Measurements from ENCODE around the gene RP2. TPM values are rescaled to one million over a fixed set of nuclear protein-coding genes. Genes with fewer than 3 reads are reported as not detected.

Gene RP2
- total RNA-seq (ENCODE audit: low replicate concordance) = 17.2 and 25.0 TPM in 2 replicates

GRCh38 chrX:46836701-46837557 is at the start of gene RP2:
Gene RP2, plus strand, starts transcription at chrX:46837043. Its CDS starts 58 bp downstream, at chrX:46837101.
- Histone ChIP-seq H3K4me2 (peak within 1 kb of the TSS; percentile 71), H4K20me1 (ENCODE audit: low read depth) (no peaks in the 10 kb centered on the region), H3K9me3 (ENCODE audit: low read depth) (no peaks in the 10 kb centered on the region), H3K9ac (peak within 1 kb of the TSS; percentile 55), H3F3A (ENCODE audit: low read depth) (peaks cover 9% of the 10 kb centered on the region), H3K27ac (peak within 1 kb of the TSS; percentile 68), H3K79me2 (ENCODE audit: low read depth) (peaks cover 41% of the 10 kb centered on the region), H3K4me3 (peak within 1 kb of the TSS; percentile 68), H2AFZ (replicated peaks) (peak within 1 kb of the TSS; percentile 30), H3K4me1 (peaks cover 5% of the 10 kb centered on the region), H3K27me3 (no peaks in the 10 kb centered on the region), H3K36me3 (no peaks in the 10 kb centered on the region)
- Mint-ChIP-seq H3K27me3 (ENCODE audit: insufficient read depth, low read depth) (no peaks in the 10 kb centered on the region), H3K9me3 (peaks cover 5% of the 10 kb centered on the region), H3K36me3 (no peaks in the 10 kb centered on the region), H3K27ac (peak within 1 kb of the TSS; percentile 76), H3K4me3 (peak within 1 kb of the TSS; percentile 97), H3K4me1 (peaks cover 3% of the 10 kb centered on the region)
- DNase-seq (ENCODE audit: low spot score) = peak; percentile 95
- no peak for TF ChIP-seq EZH2 (IDR thresholded peaks at IDR 0.05)
- TF ChIP-seq EZH2phosphoT487 (IDR thresholded peaks at IDR 0.05) = no peak
- no peak for TF ChIP-seq CTCF (IDR thresholded peaks at IDR 0.05)

- Histone ChIP-seq H3K4me1 (no peaks in the 10 kb centered on the region), H3K27me3 (no peaks in the 10 kb centered on the region), H3K9me3 (ENCODE audit: low read depth) (no peaks in the 10 kb centered on the region), H3K9ac (no peak overlapping the region), H3K36me3 (no peaks in the 10 kb centered on the region), H3K4me3 (no peak overlapping the region), H3K79me2 (ENCODE audit: low read depth) (no peaks in the 10 kb centered on the region), H4K20me1 (ENCODE audit: low read depth) (no peaks in the 10 kb centered on the region), H3F3A (ENCODE audit: low read depth) (peaks cover 5% of the 10 kb centered on the region), H2AFZ (replicated peaks) (no peak overlapping the region), H3K4me2 (no peak overlapping the region), H3K27ac (peak overlapping the region; percentile 27)
- Mint-ChIP-seq H3K36me3 (no peaks in the 10 kb centered on the region), H3K4me3 (no peak overlapping the region), H3K4me1 (peaks cover 3% of the 10 kb centered on the region), H3K9me3 (peaks cover 12% of the 10 kb centered on the region), H3K27me3 (ENCODE audit: insufficient read depth, low read depth) (no peaks in the 10 kb centered on the region), H3K27ac (no peak overlapping the region)
- peak; percentile 59 for DNase-seq (ENCODE audit: low spot score)
- TF ChIP-seq EZH2 (IDR thresholded peaks at IDR 0.05) = no peak
- TF ChIP-seq EZH2phosphoT487 (IDR thresholded peaks at IDR 0.05) = no peak
- no peak for TF ChIP-seq CTCF (IDR thresholded peaks at IDR 0.05)
Observed at GRCh38 chrX:46788902-46789301, 47.9 kb upstream of the RP2 start.

GRCh38 chrX:46791927-46792809 is 44.7 kb upstream of the RP2 start:
- Mint-ChIP-seq H3K36me3 (no peaks in the 10 kb centered on the region), H3K9me3 (peaks cover 13% of the 10 kb centered on the region), H3K4me1 (peaks cover 3% of the 10 kb centered on the region), H3K27me3 (ENCODE audit: insufficient read depth, low read depth) (peaks cover 4% of the 10 kb centered on the region), H3K4me3 (no peak overlapping the region), H3K27ac (no peak overlapping the region)
- Histone ChIP-seq H3K4me3 (no peak overlapping the region), H3K27ac (no peak overlapping the region), H3K9ac (no peak overlapping the region), H3K79me2 (ENCODE audit: low read depth) (no peaks in the 10 kb centered on the region), H3K27me3 (no peaks in the 10 kb centered on the region), H4K20me1 (ENCODE audit: low read depth) (no peaks in the 10 kb centered on the region), H3F3A (ENCODE audit: low read depth) (peaks cover 5% of the 10 kb centered on the region), H3K36me3 (no peaks in the 10 kb centered on the region), H3K4me1 (no peaks in the 10 kb centered on the region), H2AFZ (replicated peaks) (no peak overlapping the region), H3K9me3 (ENCODE audit: low read depth) (no peaks in the 10 kb centered on the region), H3K4me2 (no peak overlapping the region)
- TF ChIP-seq EZH2phosphoT487 (IDR thresholded peaks at IDR 0.05) (no peak), EZH2 (IDR thresholded peaks at IDR 0.05) (no peak), CTCF (IDR thresholded peaks at IDR 0.05) (no peak)
- DNase-seq (ENCODE audit: low spot score) = peak; percentile 32
